Spleen (tissue), 11 donors: ENCODE results near the gene GAPVD1. TPM values are rescaled to one million over a fixed set of nuclear protein-coding genes. Genes with fewer than 3 reads are reported as not detected.
"Not testable (repeated sequence)": the region's sequence is repeated elsewhere in the genome, so short reads cannot be mapped to it uniquely, and the experiment has no call there.

Experiments used
- DNase-seq: peaks from one replicate; pipeline ENCODE4 v3.0.0-alpha.2; 2020
- H3K27ac ChIP-seq, 8 donors: fragments of 200-600 bp; sonication (generic) in 7 of 8; 1 replicate in 4 of 8; 2 replicates in 4 of 8; pipeline versions ENCODE4 v1.5.0 to v1.8.0; 2016 to 2021; ENCODE audit warnings: inconsistent platforms in 4 of 8, mild to moderate bottlenecking in 4 of 8, moderate library complexity in 1 of 8
- H3K27me3 ChIP-seq, 7 donors: fragments of 200-600 bp; sonication (generic) in 6 of 7; replicated peaks in 1 of 7; 1 replicate in 4 of 7; 2 replicates in 3 of 7; pipeline versions ENCODE4 v1.5.0 to v1.8.0; 2016 to 2021; ENCODE audit warnings: inconsistent platforms in 3 of 7, mild to moderate bottlenecking in 1 of 7
- H3K36me3 ChIP-seq, 6 donors: fragments of 200-600 bp; sonication (generic) in 5 of 6; 1 replicate in 4 of 6; 2 replicates in 2 of 6; pipeline versions ENCODE4 v1.5.0 to v1.8.0; 2016 to 2021; ENCODE audit warnings: inconsistent platforms in 2 of 6
- H3K4me1 ChIP-seq, 6 donors: fragments of 200-600 bp; sonication (generic) in 5 of 6; 1 replicate in 3 of 6; 2 replicates in 3 of 6; pipeline versions ENCODE4 v1.5.0 to v1.8.0; 2016 to 2021; ENCODE audit warnings: inconsistent platforms in 3 of 6
- H3K4me3 ChIP-seq, 8 donors: fragments of 200-600 bp; sonication (generic) in 7 of 8; 1 replicate in 4 of 8; 2 replicates in 4 of 8; pipeline versions ENCODE4 v1.5.0 to v1.8.0; 2016 to 2021; ENCODE audit warnings: inconsistent platforms in 4 of 8, mild to moderate bottlenecking in 4 of 8, moderate library complexity in 2 of 8
- H3K9me3 ChIP-seq, 8 donors: fragments of 200-600 bp; sonication (generic) in 7 of 8; 1 replicate in 4 of 8; 2 replicates in 4 of 8; pipeline versions ENCODE4 v1.5.0 to v1.8.0; 2016 to 2021; ENCODE audit warnings: inconsistent platforms in 4 of 8
- POLR2A ChIP-seq, 3 donors: fragments of 450-650 bp; IDR thresholded peaks; one replicate each; pipeline ENCODE4 v1.5.1; 2017; ENCODE audit warnings: antibody characterized with exemption in 3 of 3, mild to moderate bottlenecking in 1 of 3
- POLR2AphosphoS5 ChIP-seq, 3 donors: sonication (generic); formaldehyde crosslinking; IDR thresholded peaks; one replicate each; pipeline ENCODE4 v1.5.1; 2017; ENCODE audit warnings: antibody characterized with exemption in 3 of 3
- WGBS, 5 donors: extraction: QIAGEN DNeasy Blood & Tissue Kit in 3 of 5; methylation state at CpG; one replicate each; pipeline versions ENCODE4 v1.1.5 to v1.1.7; 2013 to 2018; 5-methylcytosine and 5-hydroxymethylcytosine counted together
- intact Hi-C: fragments of 100-400 bp; cut with DNase I; formaldehyde crosslinking; loops from one replicate; pipeline ENCODE4 v1.15.0; 2023; ENCODE audit warnings: low total_unique reads
- polyA plus RNA-seq, 3 donors: library from polyadenylated mRNA; stranded (reverse); fragments of 200-250 nt; gene quantifications; one replicate each; pipeline ENCODE4 v1.2.1, GENCODE V29; 2013
- total RNA-seq, 7 donors: library from RNA; depleted of rRNA in 3 of 7; stranded (reverse); fragments of >200 nt in 3 of 7; fragmentation: NEBNext Ultra II Directional in 4 of 7; extraction: Animal tissue kit (Norgen Biotek cat#: 25700) in 4 of 7; gene quantifications; one replicate each; pipeline versions ENCODE4 v1.1.0 to v1.2.1, GENCODE V29; 2016 to 2021
- TF ChIP-seq, protein P1 (sequence below), 11 experiments: fragments of 200-600 bp in 7 of 11; fragments of 450-650 bp in 4 of 11; sonication (generic) in 4 of 11; IDR thresholded peaks in 8 of 11; conservative IDR thresholded peaks in 3 of 11; 1 replicate in 7 of 11; 2 replicates in 4 of 11; pipeline versions ENCODE4 v1.4.0 to v1.8.0; 2016 to 2021; ENCODE audit warnings: antibody characterized with exemption in 11 of 11, inconsistent platforms in 4 of 11, mild to moderate bottlenecking in 1 of 11
- donor health status: healthy with polysubstance abuse.
- donor health status: DM: no; HTN: no; CAD: no; lungs with moderate emphysema.
- donor health status: DM: no; HTN: no; CAD: no.
- donor health status: Bipolar disorder and iron deficiency.
- donor health status: healthy.
- donor health status: DM: no; HTN: no; CAD: no.
- donor health status: DM: yes; HTN: yes; CAD: no.

The GAPVD1 gene
- total and polyA plus RNA-seq, 10 donors, result 4.9 to 79.3 (median 61.9) TPM

- peaks cover 8 to 46% (median 22%) of the 10 kb centered on the region in 6 donors for H3K4me1 ChIP-seq
- no peak for DNase-seq
- H3K27me3 ChIP-seq, result no peaks in the 10 kb centered on the region
- TF ChIP-seq POLR2AphosphoS5 (IDR thresholded peaks at IDR 0.05) (no peak), POLR2A (IDR thresholded peaks at IDR 0.05) (no peak)
- TF ChIP-seq, protein P1, sequence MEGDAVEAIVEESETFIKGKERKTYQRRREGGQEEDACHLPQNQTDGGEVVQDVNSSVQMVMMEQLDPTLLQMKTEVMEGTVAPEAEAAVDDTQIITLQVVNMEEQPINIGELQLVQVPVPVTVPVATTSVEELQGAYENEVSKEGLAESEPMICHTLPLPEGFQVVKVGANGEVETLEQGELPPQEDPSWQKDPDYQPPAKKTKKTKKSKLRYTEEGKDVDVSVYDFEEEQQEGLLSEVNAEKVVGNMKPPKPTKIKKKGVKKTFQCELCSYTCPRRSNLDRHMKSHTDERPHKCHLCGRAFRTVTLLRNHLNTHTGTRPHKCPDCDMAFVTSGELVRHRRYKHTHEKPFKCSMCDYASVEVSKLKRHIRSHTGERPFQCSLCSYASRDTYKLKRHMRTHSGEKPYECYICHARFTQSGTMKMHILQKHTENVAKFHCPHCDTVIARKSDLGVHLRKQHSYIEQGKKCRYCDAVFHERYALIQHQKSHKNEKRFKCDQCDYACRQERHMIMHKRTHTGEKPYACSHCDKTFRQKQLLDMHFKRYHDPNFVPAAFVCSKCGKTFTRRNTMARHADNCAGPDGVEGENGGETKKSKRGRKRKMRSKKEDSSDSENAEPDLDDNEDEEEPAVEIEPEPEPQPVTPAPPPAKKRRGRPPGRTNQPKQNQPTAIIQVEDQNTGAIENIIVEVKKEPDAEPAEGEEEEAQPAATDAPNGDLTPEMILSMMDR (IDR thresholded peaks at IDR 0.05 in 8 of 11, conservative IDR thresholded peaks at IDR 0.05 in 3 of 11), result no peak
- peak overlapping the region in 1 of 8 donors; percentile 8 for H3K4me3 ChIP-seq
- intact Hi-C loops, result no loop called here
- H3K36me3 ChIP-seq, result no peaks in the 10 kb centered on the region
- peaks cover 0 to 10% (median 0%) of the 10 kb centered on the region in 8 donors for H3K9me3 ChIP-seq
- WGBS, 5 donors, result 85 to 96% (median 89%) methylated on average over 6 of the region's 6 CpGs
- H3K27ac ChIP-seq, result peak overlapping the region in 6 of 8 donors; percentile 69 to 98 (median 87)
These were observed 3.4 kb upstream of the GAPVD1 start for GRCh38 chr9:125258160-125258785.

DNA sequence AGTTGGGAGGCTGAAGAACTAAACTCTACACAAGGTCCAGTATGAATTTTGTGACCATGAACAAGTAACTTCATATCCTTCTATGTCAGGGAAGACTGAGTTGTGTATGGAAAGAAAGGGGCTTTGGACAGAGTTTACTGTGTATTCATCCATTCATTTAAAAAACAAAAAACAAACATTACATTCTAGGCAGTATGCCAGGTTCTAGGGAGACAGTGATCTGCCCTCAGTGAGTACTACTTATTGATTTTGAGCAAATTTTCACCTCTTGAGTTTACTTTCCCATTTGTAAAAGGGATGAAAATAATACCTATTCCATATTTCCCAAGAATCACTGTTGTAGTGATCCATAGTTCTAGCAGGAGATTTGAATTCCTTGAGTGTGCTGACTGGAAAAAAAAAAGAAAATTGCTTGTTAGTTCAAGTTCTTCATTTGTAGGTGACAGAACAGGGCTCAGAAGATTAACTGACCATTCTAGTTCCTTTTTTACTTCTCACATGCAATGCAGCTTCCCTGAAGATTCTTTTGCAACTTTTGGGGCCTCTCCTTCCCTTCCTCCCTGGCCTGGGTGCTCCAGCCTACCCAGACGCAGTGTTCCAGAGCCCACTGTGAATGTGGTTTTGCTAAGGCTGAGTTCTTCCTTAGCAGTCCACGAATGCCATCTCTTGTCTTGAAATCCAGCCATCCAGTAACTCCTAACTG, 2.6 kb upstream of the GAPVD1 start:
- H3K27ac ChIP-seq, result peak overlapping the region in 7 of 8 donors; percentile 69 to 98 (median 78)
- H3K27me3 ChIP-seq, result no peaks in the 10 kb centered on the region
- DNase-seq, result no peak
- TF ChIP-seq POLR2A (IDR thresholded peaks at IDR 0.05), result no peak
- TF ChIP-seq POLR2AphosphoS5 (IDR thresholded peaks at IDR 0.05), result peak in 1 of 3 donors; percentile 30
- H3K9me3 ChIP-seq, result peaks cover 0 to 10% (median 0%) of the 10 kb centered on the region in 8 donors
- WGBS, 5 donors, result 30 to 52% (median 44%) methylated on average over 2 of the region's 2 CpGs
- H3K4me1 ChIP-seq, result peaks cover 14 to 54% (median 29%) of the 10 kb centered on the region in 6 donors
- peaks cover 0 to 6% (median 0%) of the 10 kb centered on the region in 6 donors for H3K36me3 ChIP-seq
- H3K4me3 ChIP-seq, result peak overlapping the region in 1 of 8 donors; percentile 8
- intact Hi-C loops, result no loop called here

DNA sequence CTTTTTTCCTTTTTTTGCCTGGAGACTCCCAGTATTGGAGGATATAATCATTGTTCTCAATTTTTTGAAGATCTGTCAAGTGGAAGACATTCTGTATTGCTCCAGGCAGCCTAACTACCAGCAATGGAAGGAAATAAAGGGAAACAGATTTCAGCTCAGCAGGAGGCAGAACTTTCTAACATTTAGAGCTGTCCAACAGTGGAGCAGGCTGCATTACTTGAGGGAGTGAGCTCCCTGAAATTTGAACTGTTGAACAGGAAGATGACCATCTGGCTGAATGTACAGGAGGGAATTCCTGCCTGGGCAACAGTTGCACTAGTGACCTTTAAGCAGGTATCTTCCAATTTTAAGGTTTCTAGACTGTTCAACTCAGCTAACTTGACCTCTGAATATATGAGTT, 1.1 kb upstream of the GAPVD1 start:
- Histone ChIP-seq H3K27ac (peak overlapping the region in 7 of 8 donors; percentile 91 to 98 (median 96)), H3K4me1 (peaks cover 18 to 67% (median 40%) of the 10 kb centered on the region in 6 donors), H3K36me3 (peaks cover 0 to 22% (median 0%) of the 10 kb centered on the region in 6 donors), H3K27me3 (no peaks in the 10 kb centered on the region), H3K4me3 (peak overlapping the region in 1 of 8 donors; percentile 89), H3K9me3 (peaks cover 0 to 10% (median 0%) of the 10 kb centered on the region in 8 donors)
- TF ChIP-seq, protein P1 (IDR thresholded peaks at IDR 0.05 in 8 of 11, conservative IDR thresholded peaks at IDR 0.05 in 3 of 11), result no peak
- TF ChIP-seq POLR2AphosphoS5 (IDR thresholded peaks at IDR 0.05) (no peak), POLR2A (IDR thresholded peaks at IDR 0.05) (no peak)
- DNase-seq, result no peak
- intact Hi-C loops, result no loop called here

DNA sequence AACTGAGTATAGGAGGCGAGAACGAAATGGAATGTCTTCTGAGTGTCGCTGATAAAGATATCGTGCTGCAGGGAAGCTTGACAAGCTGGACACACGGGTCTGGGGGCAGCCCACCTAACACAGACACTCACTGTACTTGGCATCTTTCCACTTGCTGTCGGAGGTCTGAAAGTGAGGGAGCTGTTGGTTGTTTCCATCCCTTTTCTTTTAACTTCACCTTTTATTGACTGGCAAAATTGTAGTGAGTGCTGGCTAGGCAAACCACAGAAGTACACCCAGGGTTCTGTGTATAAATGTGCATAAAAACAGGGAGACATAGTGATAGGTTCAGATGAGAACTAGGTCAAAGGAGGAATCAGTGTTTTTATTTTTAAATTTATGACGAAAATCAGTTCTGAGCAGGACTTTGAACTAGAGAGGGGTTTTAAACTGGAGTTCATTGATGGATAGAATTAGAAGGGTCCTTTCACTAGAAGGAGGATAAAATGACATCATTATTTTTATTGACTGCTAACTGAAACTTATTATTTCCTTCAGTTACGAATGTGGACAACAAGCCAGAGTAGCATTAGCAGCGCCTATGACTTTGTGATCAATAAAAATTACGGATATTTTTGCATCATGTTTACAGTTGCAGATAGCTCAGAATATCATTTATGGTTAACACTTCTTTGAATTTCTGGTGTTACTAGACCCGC, 817 bp downstream of the GAPVD1 start:
- TF ChIP-seq POLR2A (IDR thresholded peaks at IDR 0.05) (no peak), POLR2AphosphoS5 (IDR thresholded peaks at IDR 0.05) (no peak)
- TF ChIP-seq, protein P1 (IDR thresholded peaks at IDR 0.05 in 8 of 11, conservative IDR thresholded peaks at IDR 0.05 in 3 of 11), result no peak
- intact Hi-C loops, result no loop called here
- WGBS, 5 donors, result 22 to 29% (median 26%) methylated on average over 11 of the region's 11 CpGs
- no peak for DNase-seq
- Histone ChIP-seq H3K4me3 (peak overlapping the region; percentile 65 to 93 (median 90)), H3K27me3 (no peaks in the 10 kb centered on the region), H3K4me1 (peaks cover 18 to 77% (median 40%) of the 10 kb centered on the region in 6 donors), H3K9me3 (peaks cover 0 to 10% (median 0%) of the 10 kb centered on the region in 8 donors), H3K27ac (peak overlapping the region; percentile 84 to 98 (median 96)), H3K36me3 (peaks cover 0 to 39% (median 11%) of the 10 kb centered on the region in 6 donors)

DNA sequence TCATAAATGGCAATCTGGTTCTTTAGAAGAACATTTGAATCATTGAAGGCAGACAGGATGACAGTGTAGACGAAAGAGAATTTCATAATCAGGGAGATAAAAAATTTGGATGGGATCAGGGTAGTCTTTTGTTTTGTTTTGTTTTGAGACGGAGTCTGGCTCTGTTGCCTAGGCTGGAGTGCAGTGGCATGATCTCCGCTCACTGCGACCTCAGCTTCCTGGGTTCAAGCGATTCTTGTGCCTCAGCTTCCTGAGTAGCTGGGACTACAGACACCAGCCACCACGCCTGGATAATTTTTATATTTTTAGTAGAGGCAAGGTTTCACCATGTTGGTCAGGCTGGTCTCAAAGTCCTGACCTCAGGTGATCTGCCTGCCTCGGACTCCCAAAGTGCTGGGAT, 2.4 kb downstream of the GAPVD1 start:
- intact Hi-C loops, H3K27me3 ChIP-seq, DNase-seq: not testable (repeated sequence)
- WGBS, 5 donors, result 36 to 48% (median 41%) methylated on average over 7 of the region's 7 CpGs
- peaks cover 0 to 54% (median 12%) of the 10 kb centered on the region in 6 donors for H3K36me3 ChIP-seq
- H3K9me3 ChIP-seq, result peaks cover 0 to 10% (median 0%) of the 10 kb centered on the region in 8 donors
- H3K4me3 ChIP-seq, result peak overlapping the region in 1 of 8 donors; percentile 24
- H3K27ac ChIP-seq, result peak overlapping the region in 2 of 8 donors; percentile 9 to 28
- H3K4me1 ChIP-seq, result peaks cover 18 to 83% (median 46%) of the 10 kb centered on the region in 6 donors
